Calu3 (cell line): Measurements from ENCODE around the gene METTL1. TPM values are rescaled to one million over a fixed set of nuclear protein-coding genes. Genes with fewer than 3 reads are reported as not detected.

Experiments used
- BruUV-seq: library from RNA; stranded (reverse); fragments of 400-500 nt; replicated peaks from 2 replicates; lab custom pipeline; 2021; lab: Mats Ljungman, UMichigan
- CTCF ChIA-PET: fragments of 300-600 bp; sonication (Branson Sonifier 250); formaldehyde crosslinking; loops from one replicate; lab custom pipeline; 2022; ENCODE audit warnings: antibody characterized with exemption; lab: Charles Lee
- DNase-seq: peaks from one replicate; pipeline ENCODE4 v3.0.0; 2022
- H3K27ac Mint-ChIP-seq: one replicate; pipeline ENCODE4 v1.8.0; 2022; ENCODE audit warnings: mixed read lengths; ENCODE audit not compliant: unreplicated experiment
- H3K27me3 Mint-ChIP-seq: one replicate; pipeline ENCODE4 v1.8.0; 2022; ENCODE audit warnings: mixed read lengths; ENCODE audit not compliant: unreplicated experiment
- H3K36me3 Mint-ChIP-seq: one replicate; pipeline ENCODE4 v1.8.0; 2022; ENCODE audit warnings: mild to moderate bottlenecking, moderate library complexity, mixed read lengths; ENCODE audit not compliant: insufficient read depth, unreplicated experiment
- H3K4me1 Mint-ChIP-seq: one replicate; pipeline ENCODE4 v1.8.0; 2022; ENCODE audit warnings: mild to moderate bottlenecking, low read depth, mixed read lengths; ENCODE audit not compliant: unreplicated experiment
- H3K4me3 Mint-ChIP-seq: one replicate; pipeline ENCODE4 v1.8.0; 2022; ENCODE audit warnings: mild to moderate bottlenecking, low read depth, moderate library complexity, mixed read lengths; ENCODE audit not compliant: unreplicated experiment
- H3K9me3 Mint-ChIP-seq: one replicate; pipeline ENCODE4 v1.8.0; 2022; ENCODE audit warnings: low read depth, mixed read lengths; ENCODE audit not compliant: unreplicated experiment
- intact Hi-C: fragments of 100-400 bp; cut with micrococcal nuclease; formaldehyde crosslinking; loops from one replicate; pipeline ENCODE4 v1.10.0; 2022; ENCODE audit not compliant: unreplicated experiment
- total RNA-seq: library from RNA; stranded (reverse); gene quantifications from 2 replicates; pipeline ENCODE4 v1.2.3, GENCODE V29; 2022
- TF ChIP-seq, protein P1 (sequence below): fragments of 200-600 bp; IDR thresholded peaks from one replicate; pipeline ENCODE4 v1.8.0; 2022; ENCODE audit warnings: antibody characterized with exemption; ENCODE audit not compliant: unreplicated experiment

Gene METTL1
- total RNA-seq, 1 experiment from 2014 or later = 50.5 TPM

DNA sequence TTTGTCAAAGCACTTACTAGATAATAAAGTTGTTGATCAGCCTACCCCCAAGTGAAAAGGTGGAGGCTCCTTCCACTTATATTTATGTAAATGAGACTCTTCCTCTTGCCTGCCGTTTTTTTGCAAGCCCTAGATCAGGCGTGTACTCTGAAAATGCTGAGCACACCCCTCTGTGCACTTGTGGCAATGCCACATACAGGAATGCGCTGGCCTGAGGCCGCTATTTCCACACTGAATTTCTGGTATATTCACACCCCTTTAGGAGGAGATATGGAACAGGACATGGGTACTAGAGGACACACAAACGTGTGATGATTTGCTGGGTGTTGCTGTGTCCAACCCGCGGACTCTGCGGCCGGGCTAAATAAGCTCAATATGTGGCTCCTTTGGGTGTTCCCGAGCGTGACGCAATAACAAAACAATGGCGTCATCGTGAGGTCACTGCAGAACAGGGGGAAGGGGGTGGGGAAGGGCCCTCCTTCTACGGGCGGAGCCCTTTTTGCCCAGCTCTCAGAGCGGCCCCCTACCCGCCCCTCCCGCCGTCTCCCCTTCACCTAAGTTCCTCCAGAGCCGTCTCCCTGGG lies 27.6 kb downstream of the METTL1 start:
- no peaks in the 10 kb centered on the region for H3K9me3 Mint-ChIP-seq
- peaks cover 38% of the 10 kb centered on the region for H3K4me1 Mint-ChIP-seq
- H3K27ac Mint-ChIP-seq = peak overlapping the region; percentile 99
- peak; percentile 76 for DNase-seq
- peaks cover 54% of the 10 kb centered on the region for H3K36me3 Mint-ChIP-seq
- H3K27me3 Mint-ChIP-seq = peaks cover 33% of the 10 kb centered on the region
- CTCF ChIA-PET = interaction anchor here (0.8 to 1.8 kb wide), 6 partner anchors 9 to 161 kb away, joined by 3 to 8 read pairs (median 4); no protein-coding TSS in a partner anchor
- TF ChIP-seq, protein P1, sequence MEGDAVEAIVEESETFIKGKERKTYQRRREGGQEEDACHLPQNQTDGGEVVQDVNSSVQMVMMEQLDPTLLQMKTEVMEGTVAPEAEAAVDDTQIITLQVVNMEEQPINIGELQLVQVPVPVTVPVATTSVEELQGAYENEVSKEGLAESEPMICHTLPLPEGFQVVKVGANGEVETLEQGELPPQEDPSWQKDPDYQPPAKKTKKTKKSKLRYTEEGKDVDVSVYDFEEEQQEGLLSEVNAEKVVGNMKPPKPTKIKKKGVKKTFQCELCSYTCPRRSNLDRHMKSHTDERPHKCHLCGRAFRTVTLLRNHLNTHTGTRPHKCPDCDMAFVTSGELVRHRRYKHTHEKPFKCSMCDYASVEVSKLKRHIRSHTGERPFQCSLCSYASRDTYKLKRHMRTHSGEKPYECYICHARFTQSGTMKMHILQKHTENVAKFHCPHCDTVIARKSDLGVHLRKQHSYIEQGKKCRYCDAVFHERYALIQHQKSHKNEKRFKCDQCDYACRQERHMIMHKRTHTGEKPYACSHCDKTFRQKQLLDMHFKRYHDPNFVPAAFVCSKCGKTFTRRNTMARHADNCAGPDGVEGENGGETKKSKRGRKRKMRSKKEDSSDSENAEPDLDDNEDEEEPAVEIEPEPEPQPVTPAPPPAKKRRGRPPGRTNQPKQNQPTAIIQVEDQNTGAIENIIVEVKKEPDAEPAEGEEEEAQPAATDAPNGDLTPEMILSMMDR = no peak
- intact Hi-C loops = no loop called here
- peak overlapping the region; percentile 93 for H3K4me3 Mint-ChIP-seq
- TSS peak; percentile 4 for BruUV-seq

DNA sequence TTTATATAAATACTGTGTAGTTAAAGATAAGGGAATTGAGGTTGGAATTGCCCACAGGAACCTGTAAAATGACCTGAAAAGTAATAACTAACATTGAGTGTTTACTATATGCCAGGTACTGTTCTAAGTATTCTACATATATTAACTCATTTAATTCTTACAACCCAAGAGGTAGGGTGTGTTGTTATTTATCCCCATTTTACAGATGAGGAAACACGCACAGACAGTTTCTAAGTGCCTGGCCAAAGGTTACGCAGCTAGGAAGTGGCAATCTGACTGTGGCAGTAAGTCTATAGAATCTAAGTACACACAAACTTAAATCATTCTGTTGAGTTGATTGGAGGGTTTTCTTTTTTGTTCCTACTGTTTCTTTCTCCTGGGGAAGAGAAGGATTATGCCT lies 28.1 kb downstream of the METTL1 start:
- peaks cover 41% of the 10 kb centered on the region for H3K4me1 Mint-ChIP-seq
- H3K27ac Mint-ChIP-seq = peak overlapping the region; percentile 99
- H3K27me3 Mint-ChIP-seq = peaks cover 38% of the 10 kb centered on the region
- peak overlapping the region; percentile 93 for H3K4me3 Mint-ChIP-seq
- peaks cover 49% of the 10 kb centered on the region for H3K36me3 Mint-ChIP-seq
- intact Hi-C loops = no loop called here
- no peaks in the 10 kb centered on the region for H3K9me3 Mint-ChIP-seq
- BruUV-seq = no TSS peak
- DNase-seq = no peak
- CTCF ChIA-PET = interaction anchor here (1.5 to 1.8 kb wide), 2 partner anchors 9 to 13 kb away, joined by 5 to 8 read pairs; no protein-coding TSS in a partner anchor
- TF ChIP-seq, protein P1 = no peak

DNA sequence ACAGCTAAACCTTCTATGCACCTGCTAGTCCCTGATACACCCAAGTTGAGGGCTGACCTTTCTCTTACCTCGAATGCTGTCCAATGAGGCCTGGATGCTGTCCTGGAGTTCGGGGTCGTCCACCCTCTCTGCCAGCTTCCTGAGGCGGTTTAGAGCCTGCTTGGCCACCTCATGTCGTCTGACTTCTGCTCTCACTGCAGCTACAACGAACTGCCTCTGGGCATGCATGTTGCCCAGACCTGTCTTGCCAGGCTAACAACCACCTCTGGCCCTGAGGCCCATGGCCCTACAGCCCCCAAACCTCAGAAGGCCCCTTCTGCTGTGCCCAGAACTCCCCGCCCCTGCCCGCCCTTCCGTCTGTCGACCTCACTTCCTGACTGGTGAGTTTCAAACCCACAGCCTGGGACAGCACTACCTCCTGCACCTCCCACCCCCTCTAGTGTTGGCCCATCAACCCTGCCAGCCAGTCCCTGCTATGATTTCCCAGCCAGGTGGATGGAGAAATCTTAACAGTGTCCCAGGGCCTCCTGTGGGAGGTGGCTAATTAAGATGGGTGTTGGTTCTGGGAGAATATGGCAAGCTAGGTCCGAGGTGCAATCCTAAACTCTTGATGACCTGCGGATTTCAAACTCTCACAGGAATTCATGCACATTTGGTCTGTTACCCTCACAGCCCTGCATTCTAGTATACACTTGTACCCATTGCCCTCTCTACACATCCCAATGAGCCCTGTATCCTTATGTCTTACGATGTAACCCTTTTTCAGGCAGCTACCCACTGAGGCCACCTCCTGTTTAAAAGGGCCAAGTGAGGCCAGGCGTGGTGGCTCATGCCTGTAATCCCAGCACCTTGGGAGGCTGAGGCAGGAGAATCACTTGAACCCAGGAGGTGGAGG lies 29.8 kb downstream of the METTL1 start:
- Mint-ChIP-seq H3K27me3 (peaks cover 46% of the 10 kb centered on the region), H3K9me3 (no peaks in the 10 kb centered on the region), H3K36me3 (peaks cover 32% of the 10 kb centered on the region), H3K4me1 (peaks cover 41% of the 10 kb centered on the region), H3K4me3 (no peak overlapping the region), H3K27ac (no peak overlapping the region)
- BruUV-seq = no TSS peak
- intact Hi-C loops = no loop called here
- CTCF ChIA-PET = interaction anchor here (0.6 kb wide), 1 partner anchor 19 kb away, joined by 3 read pairs; no protein-coding TSS in a partner anchor
- TF ChIP-seq, protein P1 = no peak
- no peak for DNase-seq

DNA sequence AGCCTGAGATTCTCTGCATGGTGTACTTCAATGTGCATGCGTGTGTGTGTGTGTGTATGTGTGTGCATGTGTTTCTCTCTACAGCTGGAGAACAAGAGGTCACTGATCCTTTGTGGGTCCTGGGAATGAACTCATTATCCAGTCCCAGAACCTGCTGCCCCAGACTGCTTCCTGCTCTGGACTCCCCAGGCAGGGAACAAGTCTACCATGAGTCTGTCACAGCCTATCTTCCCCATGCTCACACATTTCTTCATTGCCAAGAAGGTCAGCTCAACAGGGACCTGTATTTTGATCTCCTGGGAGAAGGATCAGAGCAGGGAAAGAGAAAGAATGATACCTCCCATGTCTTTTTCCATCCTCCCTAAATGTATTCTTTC lies 30.5 kb downstream of the METTL1 start:
- H3K4me3 Mint-ChIP-seq = no peak overlapping the region
- no peak overlapping the region for H3K27ac Mint-ChIP-seq
- DNase-seq = no peak
- BruUV-seq = no TSS peak
- peaks cover 25% of the 10 kb centered on the region for H3K36me3 Mint-ChIP-seq
- no peaks in the 10 kb centered on the region for H3K9me3 Mint-ChIP-seq
- H3K27me3 Mint-ChIP-seq = peaks cover 53% of the 10 kb centered on the region
- CTCF ChIA-PET = no interaction called here
- intact Hi-C loops = no loop called here
- peaks cover 43% of the 10 kb centered on the region for H3K4me1 Mint-ChIP-seq
- TF ChIP-seq, protein P1 = no peak
